ENCODE results near the gene CKB.

DNA sequence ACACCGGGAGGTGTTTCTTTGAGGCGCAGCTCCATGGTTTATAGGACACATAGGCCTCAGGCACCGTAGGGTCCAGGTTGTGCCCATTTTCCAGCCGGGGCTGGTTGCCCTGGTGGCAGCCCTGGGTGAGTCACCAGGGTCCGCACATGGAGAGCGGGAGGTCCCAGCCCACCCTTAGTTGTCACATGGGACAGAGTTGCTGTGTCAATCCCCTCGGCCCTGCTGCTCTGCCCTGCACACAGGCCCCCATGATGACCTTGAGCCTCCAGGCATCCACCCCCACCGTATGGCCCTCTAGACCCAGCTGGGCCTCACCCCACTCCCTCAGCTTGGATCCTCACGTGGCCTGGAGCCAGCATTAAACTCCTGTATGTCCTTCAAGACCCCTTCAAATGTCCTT, 14.1 kb upstream of the CKB start:
- TF ChIP-seq, protein P1, sequence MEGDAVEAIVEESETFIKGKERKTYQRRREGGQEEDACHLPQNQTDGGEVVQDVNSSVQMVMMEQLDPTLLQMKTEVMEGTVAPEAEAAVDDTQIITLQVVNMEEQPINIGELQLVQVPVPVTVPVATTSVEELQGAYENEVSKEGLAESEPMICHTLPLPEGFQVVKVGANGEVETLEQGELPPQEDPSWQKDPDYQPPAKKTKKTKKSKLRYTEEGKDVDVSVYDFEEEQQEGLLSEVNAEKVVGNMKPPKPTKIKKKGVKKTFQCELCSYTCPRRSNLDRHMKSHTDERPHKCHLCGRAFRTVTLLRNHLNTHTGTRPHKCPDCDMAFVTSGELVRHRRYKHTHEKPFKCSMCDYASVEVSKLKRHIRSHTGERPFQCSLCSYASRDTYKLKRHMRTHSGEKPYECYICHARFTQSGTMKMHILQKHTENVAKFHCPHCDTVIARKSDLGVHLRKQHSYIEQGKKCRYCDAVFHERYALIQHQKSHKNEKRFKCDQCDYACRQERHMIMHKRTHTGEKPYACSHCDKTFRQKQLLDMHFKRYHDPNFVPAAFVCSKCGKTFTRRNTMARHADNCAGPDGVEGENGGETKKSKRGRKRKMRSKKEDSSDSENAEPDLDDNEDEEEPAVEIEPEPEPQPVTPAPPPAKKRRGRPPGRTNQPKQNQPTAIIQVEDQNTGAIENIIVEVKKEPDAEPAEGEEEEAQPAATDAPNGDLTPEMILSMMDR (IDR thresholded peaks at IDR 0.05) = no peak
- no peak for TF ChIP-seq EZH2 (IDR thresholded peaks at IDR 0.05; ENCODE audit: borderline replicate concordance, insufficient read depth, low read depth, low read length, poor library complexity, severe bottlenecking)
